GM18505 (cell line): ENCODE data around the gene SERP2.

ENCODE experiments used
- ATAC-seq: cut with Tn5 transposase; IDR thresholded peaks from one replicate; pipeline ENCODE4 v1.9.1; 2021; ENCODE audit not compliant: unreplicated experiment
- POLR2A ChIP-seq: IDR thresholded peaks from 4 replicates; pipeline ENCODE4 v1.6.1; 2011; ENCODE audit warnings: borderline replicate concordance; ENCODE audit not compliant: insufficient read depth, insufficient read length; ENCODE audit errors: extremely low read depth

SERP2 gene

GRCh38 chr13:44433863-44434765 is 60.5 kb downstream of the SERP2 start:
- ATAC-seq = no peak
- no peak for TF ChIP-seq POLR2A

DNA sequence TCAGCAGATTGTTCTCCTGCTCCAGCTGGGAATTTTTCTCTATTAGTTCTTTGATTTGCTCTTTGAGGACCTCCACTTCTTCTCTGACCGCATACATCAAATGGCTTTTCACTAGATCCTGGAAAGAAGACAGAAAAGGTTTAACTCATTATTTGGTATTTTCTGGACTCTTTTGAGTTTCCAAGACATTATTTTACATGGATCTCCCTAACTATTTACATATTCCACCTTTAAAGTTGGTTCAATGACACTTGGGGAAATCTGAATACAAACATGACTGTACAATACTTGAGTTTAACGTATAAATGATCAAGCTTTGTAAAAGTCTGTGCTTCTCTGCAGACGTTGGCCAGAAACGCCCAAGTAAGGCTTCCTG is 61.1 kb downstream of the SERP2 start:
- ATAC-seq = no peak
- no peak for TF ChIP-seq POLR2A

GRCh38 chr13:44435142-44435918 is 61.7 kb downstream of the SERP2 start:
- no peak for TF ChIP-seq POLR2A
- ATAC-seq = peak; percentile 74

DNA sequence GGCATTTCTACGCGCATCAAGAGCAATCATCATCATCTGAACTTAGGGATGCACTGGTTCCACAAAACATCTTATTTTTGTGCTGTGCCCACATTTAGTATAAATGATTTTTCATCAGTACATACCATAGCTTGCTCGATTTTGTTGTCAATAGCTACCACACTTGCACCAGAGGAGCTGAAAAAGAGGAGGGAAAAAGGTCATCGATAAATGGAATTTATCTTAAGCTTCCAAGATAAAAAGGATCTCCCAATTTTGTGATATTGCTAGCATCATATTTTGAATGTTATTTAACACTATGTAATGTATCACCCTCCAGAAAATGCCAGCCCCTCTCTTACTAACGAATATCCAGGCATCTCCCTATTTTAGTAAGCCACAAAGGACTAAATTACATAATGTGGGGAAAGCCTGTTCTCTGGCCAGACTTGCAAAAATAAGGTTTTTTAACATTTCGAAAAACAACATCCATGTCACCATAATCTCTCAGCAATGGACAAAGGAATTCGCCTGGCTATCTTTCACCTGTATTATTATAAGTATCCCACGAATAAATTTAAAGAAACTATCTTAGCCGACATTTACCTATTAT is 62.4 kb downstream of the SERP2 start:
- no peak for TF ChIP-seq POLR2A
- no peak for ATAC-seq

DNA sequence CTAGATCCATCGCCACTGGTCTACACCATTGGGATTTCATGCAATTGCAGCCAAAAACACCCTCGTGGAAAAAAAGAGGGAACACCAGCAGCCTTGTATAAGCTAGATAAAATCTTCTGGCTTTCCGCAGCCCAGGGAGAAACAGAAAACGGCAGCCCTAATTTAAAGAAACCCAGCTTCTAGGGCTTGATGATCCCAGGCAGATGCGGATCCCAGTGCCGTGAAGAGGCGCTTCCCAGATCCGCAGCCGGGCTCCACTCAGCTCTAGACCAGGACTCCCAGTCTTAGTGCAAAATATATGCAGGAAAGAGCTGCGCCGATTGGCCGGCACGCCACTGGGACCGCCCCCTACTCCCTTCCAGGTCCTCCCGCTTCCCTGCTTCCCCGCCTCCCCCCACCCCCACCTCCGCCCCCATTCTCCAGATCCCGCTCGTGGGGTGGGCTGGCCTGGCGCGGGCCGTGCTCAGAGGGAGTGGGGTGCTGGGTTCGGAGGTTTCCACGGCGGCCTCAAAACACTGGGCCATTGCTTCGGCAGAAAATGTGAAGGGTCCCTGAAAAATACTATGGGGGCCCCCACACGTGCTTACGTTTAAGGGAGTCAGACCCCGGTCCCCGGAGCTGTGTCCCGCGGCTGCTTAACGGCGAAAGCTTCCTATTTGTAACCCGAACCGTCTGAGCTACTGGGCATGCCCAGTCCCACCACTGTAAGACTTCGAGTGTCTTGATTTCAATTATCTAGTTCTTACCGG is 63.1 kb downstream of the SERP2 start:
- no peak for ATAC-seq

GRCh38 chr13:44437356-44438233 is 64.0 kb downstream of the SERP2 start:
- no peak for TF ChIP-seq POLR2A
- no peak for ATAC-seq

More for the DNA sequence above, 63.1 kb downstream of the SERP2 start:
- TF ChIP-seq POLR2A = peak; percentile 29

DNA sequence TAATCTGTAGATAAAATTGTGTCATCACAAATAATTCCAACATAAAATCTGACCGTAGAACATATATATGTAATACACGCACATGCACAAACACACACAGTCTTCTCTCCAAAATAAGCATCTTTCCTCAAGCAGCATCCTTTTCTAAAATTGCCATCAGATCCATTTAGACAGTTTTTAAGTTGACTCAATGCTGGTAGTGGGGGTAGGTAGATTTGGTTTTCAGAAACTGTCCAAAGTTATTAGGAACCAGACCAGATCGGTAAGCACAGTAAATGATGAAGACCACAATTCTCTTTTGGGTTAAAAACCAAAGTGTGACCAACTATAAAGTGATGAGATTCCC is 64.6 kb downstream of the SERP2 start:
- no peak for ATAC-seq
- TF ChIP-seq POLR2A = no peak

- ATAC-seq = no peak
- no peak for TF ChIP-seq POLR2A
Observed at GRCh38 chr13:44439452-44440024, 65.9 kb downstream of the SERP2 start.

- no peak for ATAC-seq
- TF ChIP-seq POLR2A = no peak
Observed at GRCh38 chr13:44440046-44440608, 66.5 kb downstream of the SERP2 start.
